Endothelial cell of umbilical vein (primary cell): ENCODE results near the gene MINK1. TPM values are rescaled to one million over a fixed set of nuclear protein-coding genes. Genes with fewer than 3 reads are reported as not detected.

Experiments used
- BruUV-seq: library from RNA; stranded (reverse); fragments of 400-500 nt; replicated peaks from 2 replicates; lab custom pipeline; 2021; lab: Mats Ljungman, UMichigan
- CTCF ChIA-PET: fragments of 300-600, 350-600 bp; sonication (Branson Sonifier 250); formaldehyde crosslinking; loops from one replicate; lab custom pipeline; 2021; ENCODE audit warnings: antibody characterized with exemption, inconsistent platforms; lab: Charles Lee
- POLR2A ChIA-PET: fragments of 300-600, 350-600 bp; sonication (Branson Sonifier 250); formaldehyde crosslinking; loops from one replicate; lab custom pipeline; 2021; ENCODE audit warnings: antibody characterized with exemption, inconsistent platforms; lab: Charles Lee
- DNase-seq: peaks from one replicate; pipeline ENCODE4 v3.0.0-alpha.2; 2011; ENCODE audit warnings: low read depth, low spot score
- FAIRE-seq: peaks from 2 replicates; lab custom pipeline; 2011; peaks lifted over from hg19 to GRCh38; lab: Jason Lieb, UNC
- H2AFZ ChIP-seq: 2 replicates; pipeline ENCODE4 v1.6.0; 2012; ENCODE audit warnings: low read depth, low read length, control low read depth, inconsistent platforms
- H3K27ac ChIP-seq: 2 replicates; pipeline ENCODE4 v1.5.1; 2011; ENCODE audit warnings: low read depth, mild to moderate bottlenecking, control low read depth, low read length, moderate library complexity; ENCODE audit not compliant: insufficient read depth
- H3K27me3 ChIP-seq, 2 experiments: 2 replicates each; pipeline versions ENCODE4 v1.6.0 to v1.6.1; 2011; ENCODE audit warnings: low read length in 2 of 2, mixed read lengths in 1 of 2; ENCODE audit not compliant: control insufficient read depth in 2 of 2, insufficient read depth in 2 of 2
- H3K36me3 ChIP-seq, 2 experiments: 2 replicates in 1 of 2; 3 replicates in 1 of 2; pipeline ENCODE4 v1.5.1; 2011; ENCODE audit warnings: low read length in 2 of 2, mild to moderate bottlenecking in 1 of 2, moderate library complexity in 1 of 2; ENCODE audit not compliant: control insufficient read depth in 2 of 2, insufficient read depth in 2 of 2; ENCODE audit errors: extremely low read depth in 1 of 2
- H3K4me1 ChIP-seq: 3 replicates; pipeline ENCODE4 v1.5.1; 2011; ENCODE audit warnings: mild to moderate bottlenecking, low read length; ENCODE audit not compliant: control insufficient read depth, insufficient read depth; ENCODE audit errors: extremely low read depth
- H3K4me2 ChIP-seq: 2 replicates; pipeline ENCODE4 v1.6.1; 2011; ENCODE audit warnings: low read length, control low read depth, mixed read lengths; ENCODE audit not compliant: insufficient read depth
- H3K4me3 ChIP-seq, 3 experiments: fragments of 200-600 bp in 1 of 3; sonication (generic), shearing (Covaris generic) in 1 of 3; replicated peaks in 1 of 3; 2 replicates each; pipeline ENCODE4 v1.5.1; 2011 to 2016; ENCODE audit warnings: control low read depth in 3 of 3, low read length in 3 of 3, mild to moderate bottlenecking in 2 of 3, inconsistent platforms in 1 of 3, low read depth in 1 of 3, moderate library complexity in 1 of 3; ENCODE audit not compliant: insufficient read depth in 1 of 3
- H3K79me2 ChIP-seq: 2 replicates; pipeline ENCODE4 v1.6.0; 2012; ENCODE audit warnings: low read length, inconsistent platforms; ENCODE audit not compliant: control insufficient read depth, insufficient read depth
- H3K9ac ChIP-seq: replicated peaks from 2 replicates; pipeline ENCODE3; 2011; ENCODE audit warnings: low read length, control low read depth; ENCODE audit not compliant: insufficient read depth; ENCODE audit errors: extremely low read depth
- H3K9me1 ChIP-seq: replicated peaks from 3 replicates; pipeline ENCODE4 v1.6.0; 2011; ENCODE audit warnings: mild to moderate bottlenecking, low read length; ENCODE audit not compliant: control insufficient read depth, insufficient read depth; ENCODE audit errors: extremely low read depth
- H3K9me3 ChIP-seq: replicated peaks from 2 replicates; pipeline ENCODE4 v1.5.1; 2012; ENCODE audit warnings: low read length, inconsistent platforms; ENCODE audit not compliant: control insufficient read depth, insufficient read depth
- H4K20me1 ChIP-seq: replicated peaks from 2 replicates; pipeline ENCODE3; 2011; ENCODE audit warnings: mild to moderate bottlenecking, low read length; ENCODE audit not compliant: control insufficient read depth, insufficient read depth; ENCODE audit errors: extremely low read depth
- POLR2A ChIP-seq: IDR thresholded peaks from 2 replicates; pipeline ENCODE4 v1.6.1; 2012; ENCODE audit warnings: low read depth, mild to moderate bottlenecking, control low read depth, low read length
- dilution Hi-C: fragments of 300-500 bp; cut with MboI; formaldehyde crosslinking; loops from one replicate; pipeline ENCODE4 v1.15.0; 2019; ENCODE audit warnings: low sequenced_read_pairs; ENCODE audit not compliant: extremely low pct_ligation_motif_present
- intact Hi-C: fragments of 100-400 bp; cut with micrococcal nuclease; formaldehyde crosslinking; loops from one replicate; pipeline ENCODE4 v1.10.0; 2022
- polyA plus RNA-seq, 4 experiments: library from polyadenylated mRNA; depleted of rRNA in 3 of 4; stranded (reverse) in 3 of 4; unstranded in 1 of 4; fragments of >200 nt; gene quantifications; 2 replicates each; pipeline versions ENCODE4 v1.2.1 to v1.2.3, GENCODE V29; 2011 to 2012; ENCODE audit warnings: missing spikeins in 1 of 4
- total RNA-seq: library from RNA; stranded (reverse); gene quantifications from 2 replicates; pipeline ENCODE4 v1.2.3, GENCODE V29; 2021
- TF ChIP-seq, protein P1 (sequence below): IDR thresholded peaks from 2 replicates; pipeline ENCODE4 v1.6.1; 2011; ENCODE audit not compliant: insufficient read depth, insufficient read length
- TF ChIP-seq, protein P2 (sequence below), 2 donors: IDR thresholded peaks; 1 replicate in 1 of 2; 2 replicates in 1 of 2; pipeline ENCODE4 v1.5.1; 2011; ENCODE audit warnings: low read length in 2 of 2, mild to moderate bottlenecking in 2 of 2, moderate library complexity in 2 of 2, control low read depth in 1 of 2, inconsistent platforms in 1 of 2, low read depth in 1 of 2; ENCODE audit not compliant: insufficient read depth in 1 of 2; ENCODE audit errors: extremely low read depth in 1 of 2

The MINK1 gene
- total and polyA plus RNA-seq, 2 donors (not counting 3 experiments of a cell fraction or from before 2014, with no cell fraction given): 53.6 to 89.4 TPM

GRCh38 chr17:4902540-4902939, 69.4 kb downstream of the MINK1 start:
- ChIA-PET POLR2A (interaction anchor here (1.3 kb wide), 1 partner anchor 192 kb away, joined by 6 read pairs; the partner anchor contains the start of gene ARRB2), CTCF (interaction anchor here (0.9 to 6.9 kb wide), 14 partner anchors 22 to 335 kb away, joined by 3 to 70 read pairs (median 4); partner anchors contain the start of genes ARRB2, GLTPD2, PFN1 and PSMB6)
- DNase-seq (no peak), FAIRE-seq (no peak)
- no peak overlapping the region for H3K27ac ChIP-seq
- H3K9me3 ChIP-seq: no peaks in the 10 kb centered on the region
- H3K9me1 ChIP-seq: no peaks in the 10 kb centered on the region
- H3K4me1 ChIP-seq: peaks cover 10% of the 10 kb centered on the region
- H3K4me2 ChIP-seq: no peak overlapping the region
- TF ChIP-seq, protein P1, sequence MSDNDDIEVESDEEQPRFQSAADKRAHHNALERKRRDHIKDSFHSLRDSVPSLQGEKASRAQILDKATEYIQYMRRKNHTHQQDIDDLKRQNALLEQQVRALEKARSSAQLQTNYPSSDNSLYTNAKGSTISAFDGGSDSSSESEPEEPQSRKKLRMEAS: no peak
- no peak for TF ChIP-seq POLR2A
- TF ChIP-seq, protein P2, sequence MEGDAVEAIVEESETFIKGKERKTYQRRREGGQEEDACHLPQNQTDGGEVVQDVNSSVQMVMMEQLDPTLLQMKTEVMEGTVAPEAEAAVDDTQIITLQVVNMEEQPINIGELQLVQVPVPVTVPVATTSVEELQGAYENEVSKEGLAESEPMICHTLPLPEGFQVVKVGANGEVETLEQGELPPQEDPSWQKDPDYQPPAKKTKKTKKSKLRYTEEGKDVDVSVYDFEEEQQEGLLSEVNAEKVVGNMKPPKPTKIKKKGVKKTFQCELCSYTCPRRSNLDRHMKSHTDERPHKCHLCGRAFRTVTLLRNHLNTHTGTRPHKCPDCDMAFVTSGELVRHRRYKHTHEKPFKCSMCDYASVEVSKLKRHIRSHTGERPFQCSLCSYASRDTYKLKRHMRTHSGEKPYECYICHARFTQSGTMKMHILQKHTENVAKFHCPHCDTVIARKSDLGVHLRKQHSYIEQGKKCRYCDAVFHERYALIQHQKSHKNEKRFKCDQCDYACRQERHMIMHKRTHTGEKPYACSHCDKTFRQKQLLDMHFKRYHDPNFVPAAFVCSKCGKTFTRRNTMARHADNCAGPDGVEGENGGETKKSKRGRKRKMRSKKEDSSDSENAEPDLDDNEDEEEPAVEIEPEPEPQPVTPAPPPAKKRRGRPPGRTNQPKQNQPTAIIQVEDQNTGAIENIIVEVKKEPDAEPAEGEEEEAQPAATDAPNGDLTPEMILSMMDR (IDR thresholded peaks at IDR 0.05; ENCODE audit: extremely low read depth in 1 of 2, insufficient read depth in 1 of 2, low read depth in 1 of 2, low read length in 2 of 2): no peak
- no peak overlapping the region for H3K9ac ChIP-seq
- no peaks in the 10 kb centered on the region for H3K27me3 ChIP-seq
- H3K4me3 ChIP-seq: no peak overlapping the region
- H3K36me3 ChIP-seq: no peaks in the 10 kb centered on the region
- H2AFZ ChIP-seq: peak overlapping the region; percentile 6
- dilution Hi-C loops (no loop called here), intact Hi-C loops (loop anchor here (5.0 kb wide), 2 partner anchors 115 to 170 kb away; partner anchors contain the start of genes GLTPD2, MED11 and VMO1)
- H4K20me1 ChIP-seq: no peaks in the 10 kb centered on the region
- no peaks in the 10 kb centered on the region for H3K79me2 ChIP-seq
- BruUV-seq: no TSS peak
